ENCODE data around the gene BRI3.

- TF ChIP-seq POLR2A (IDR thresholded peaks at IDR 0.05; ENCODE audit: low read depth, low read length) (no peak), POLR2AphosphoS5 (IDR thresholded peaks at IDR 0.05; ENCODE audit: low read depth, low read length) (no peak)
These were observed 15.6 kb upstream of the BRI3 start for GRCh38 chr7:98265841-98266271.

All from GM12891 (cell line).